H9 (cell line): ENCODE measurements around the gene RALBP1. TPM values are rescaled to one million over a fixed set of nuclear protein-coding genes. Genes with fewer than 3 reads are reported as not detected.

Experiments used
- DNase-seq: peaks from one replicate; pipeline ENCODE4 v3.0.0-alpha.2; 2017
- H2AFZ ChIP-seq: one replicate; pipeline ENCODE4 v1.6.1; 2013; ENCODE audit warnings: mild to moderate bottlenecking, low read length, control low read depth, moderate library complexity
- H2AK5ac ChIP-seq: 2 replicates; pipeline ENCODE4 v1.6.1; 2013; ENCODE audit warnings: low read length, control low read depth, mixed read lengths; ENCODE audit not compliant: insufficient read length
- H2BK120ac ChIP-seq: one replicate; pipeline ENCODE4 v1.6.1; 2013; ENCODE audit warnings: low read depth, mild to moderate bottlenecking, low read length, control low read depth, inconsistent platforms; ENCODE audit not compliant: poor library complexity, severe bottlenecking
- H2BK12ac ChIP-seq: 2 replicates; pipeline ENCODE4 v1.6.1; 2013; ENCODE audit warnings: low read length, control low read depth, mixed read lengths, low read depth; ENCODE audit not compliant: insufficient read length
- H2BK15ac ChIP-seq: 2 replicates; pipeline ENCODE4 v1.6.1; 2013; ENCODE audit warnings: low read depth, low read length, control low read depth
- H2BK20ac ChIP-seq: one replicate; pipeline ENCODE4 v1.6.1; 2013; ENCODE audit warnings: low read depth, mild to moderate bottlenecking, low read length, control low read depth, inconsistent platforms; ENCODE audit not compliant: poor library complexity, severe bottlenecking
- H2BK5ac ChIP-seq: 2 replicates; pipeline ENCODE4 v1.6.1; 2013; ENCODE audit warnings: low read length, control low read depth, mixed read lengths; ENCODE audit not compliant: insufficient read length
- H3K14ac ChIP-seq: 2 replicates; pipeline ENCODE4 v1.6.1; 2013; ENCODE audit warnings: low read length, control low read depth; ENCODE audit not compliant: insufficient read depth
- H3K18ac ChIP-seq: 2 replicates; pipeline ENCODE4 v1.6.1; 2013; ENCODE audit warnings: low read depth, mild to moderate bottlenecking, mixed read lengths, low read length, control low read depth; ENCODE audit not compliant: insufficient read length
- H3K23ac ChIP-seq: 2 replicates; pipeline ENCODE4 v1.6.1; 2013; ENCODE audit warnings: low read length, control low read depth, mixed read lengths, low read depth; ENCODE audit not compliant: insufficient read length
- H3K23me2 ChIP-seq: 2 replicates; pipeline ENCODE4 v1.6.1; 2013; ENCODE audit warnings: low read depth, mild to moderate bottlenecking, mixed read lengths, low read length, control low read depth; ENCODE audit not compliant: insufficient read length, poor library complexity, severe bottlenecking
- H3K27ac ChIP-seq: 2 replicates; pipeline ENCODE4 v1.5.1; 2013; ENCODE audit warnings: low read length, control low read depth, mixed read lengths, low read depth; ENCODE audit not compliant: insufficient read length
- H3K27me3 ChIP-seq: 2 replicates; pipeline ENCODE4 v1.6.1; 2013; ENCODE audit warnings: low read length, control low read depth, inconsistent platforms; ENCODE audit not compliant: insufficient read depth
- H3K4ac ChIP-seq: 2 replicates; pipeline ENCODE4 v1.6.1; 2013; ENCODE audit warnings: low read depth, mild to moderate bottlenecking, control low read depth, inconsistent platforms, low read length, moderate library complexity
- H3K4me1 ChIP-seq: 2 replicates; pipeline ENCODE4 v1.6.1; 2013; ENCODE audit warnings: low read length, control low read depth, inconsistent platforms; ENCODE audit not compliant: insufficient read depth
- H3K4me2 ChIP-seq: 2 replicates; pipeline ENCODE4 v1.6.1; 2013; ENCODE audit warnings: low read length, control low read depth, mixed read lengths; ENCODE audit not compliant: insufficient read length, insufficient read depth
- H3K56ac ChIP-seq: 2 replicates; pipeline ENCODE4 v1.6.1; 2013; ENCODE audit warnings: low read depth, mild to moderate bottlenecking, mixed read lengths, low read length, control low read depth; ENCODE audit not compliant: insufficient read length
- H3K79me1 ChIP-seq: 2 replicates; pipeline ENCODE4 v1.6.1; 2013; ENCODE audit warnings: low read depth, mild to moderate bottlenecking, moderate library complexity, low read length, control low read depth, inconsistent platforms; ENCODE audit not compliant: insufficient read depth, poor library complexity, severe bottlenecking
- H3K79me2 ChIP-seq: 2 replicates; pipeline ENCODE4 v1.6.1; 2013; ENCODE audit warnings: low read length, control low read depth, inconsistent platforms; ENCODE audit not compliant: insufficient read depth
- H3K9ac ChIP-seq: 2 replicates; pipeline ENCODE4 v1.6.1; 2013; ENCODE audit warnings: low read length, control low read depth, mixed read lengths; ENCODE audit not compliant: insufficient read length; ENCODE audit errors: extremely low read depth
- H3K9me3 ChIP-seq: one replicate; pipeline ENCODE4 v1.6.1; 2013; ENCODE audit warnings: low read depth, low read length, inconsistent platforms; ENCODE audit not compliant: control insufficient read depth
- H3T11ph ChIP-seq: one replicate; pipeline ENCODE4 v1.6.1; 2013; ENCODE audit warnings: mild to moderate bottlenecking, low read length, control low read depth, inconsistent platforms
- H4K20me1 ChIP-seq: one replicate; pipeline ENCODE4 v1.6.1; 2013; ENCODE audit not compliant: control insufficient read depth, insufficient read length, insufficient read depth
- H4K5ac ChIP-seq: 2 replicates; pipeline ENCODE4 v1.6.1; 2013; ENCODE audit warnings: low read depth, mild to moderate bottlenecking, mixed read lengths, low read length, control low read depth; ENCODE audit not compliant: insufficient read length
- H4K8ac ChIP-seq: replicated peaks from 2 replicates; pipeline ENCODE4 v1.6.1; 2013; ENCODE audit warnings: low read length, control low read depth, mixed read lengths, low read depth; ENCODE audit not compliant: insufficient read length
- H4K91ac ChIP-seq: 2 replicates; pipeline ENCODE4 v1.6.1; 2013; ENCODE audit warnings: low read depth, mild to moderate bottlenecking, moderate library complexity, mixed read lengths, low read length, control low read depth; ENCODE audit not compliant: insufficient read length
- H3K27ac Mint-ChIP-seq, 3 experiments: 2 replicates in 2 of 3; 3 replicates in 1 of 3; pipeline ENCODE4 v1.8.0; 2020 to 2021; ENCODE audit warnings: mixed read lengths in 3 of 3, mild to moderate bottlenecking in 1 of 3, moderate library complexity in 1 of 3
- H3K27me3 Mint-ChIP-seq: 2 replicates; pipeline ENCODE4 v1.8.0; 2021; ENCODE audit warnings: low read depth, mild to moderate bottlenecking, moderate library complexity, mixed read lengths
- H3K36me3 Mint-ChIP-seq, 3 experiments: 2 replicates in 2 of 3; 3 replicates in 1 of 3; pipeline ENCODE4 v1.8.0; 2020 to 2021; ENCODE audit warnings: low read depth in 3 of 3, mixed read lengths in 3 of 3; ENCODE audit not compliant: insufficient read depth in 1 of 3
- H3K4me1 Mint-ChIP-seq, 2 experiments: 2 replicates each; pipeline ENCODE4 v1.8.0; 2020; ENCODE audit warnings: mixed read lengths in 2 of 2
- H3K4me3 Mint-ChIP-seq, 2 experiments: 2 replicates in 1 of 2; 3 replicates in 1 of 2; pipeline ENCODE4 v1.8.0; 2020 to 2021; ENCODE audit warnings: mild to moderate bottlenecking in 2 of 2, mixed read lengths in 2 of 2, moderate library complexity in 1 of 2
- H3K9me3 Mint-ChIP-seq, 2 experiments: 2 replicates in 1 of 2; 3 replicates in 1 of 2; pipeline ENCODE4 v1.8.0; 2020; ENCODE audit warnings: mild to moderate bottlenecking in 2 of 2, mixed read lengths in 2 of 2, moderate library complexity in 1 of 2
- WGBS: extraction: QIAGEN DNeasy Blood & Tissue Kit; methylation state at CpG from one replicate; pipeline ENCODE4 v1.1.7; 2013; ENCODE audit warnings: missing lambda C conversion rate, low lambda C conversion rate, mixed read lengths; ENCODE audit not compliant: insufficient read length; ENCODE audit errors: extremely low coverage; 5-methylcytosine and 5-hydroxymethylcytosine counted together
- total RNA-seq: library from RNA; stranded (reverse); gene quantifications from 2 replicates; pipeline ENCODE4 v1.2.1, GENCODE V29; 2021
- TF ChIP-seq, protein P1 (sequence below): fragments of 200-600 bp; sonication (generic); conservative IDR thresholded peaks from 3 replicates; pipeline ENCODE4 v1.8.0; 2021; ENCODE audit warnings: antibody characterized with exemption, mild to moderate bottlenecking

Gene RALBP1
- total RNA-seq, 1 experiment from 2014 or later = 51.0 TPM

- Histone ChIP-seq H3K23ac (no peak overlapping the region), H2BK120ac (no peak overlapping the region), H3K27me3 (no peaks in the 10 kb centered on the region), H4K5ac (no peak overlapping the region), H2BK15ac (no peak overlapping the region), H3K14ac (no peak overlapping the region), H2AK5ac (no peak overlapping the region), H3K23me2 (no peaks in the 10 kb centered on the region), H2BK5ac (no peak overlapping the region), H3K9me3 (no peaks in the 10 kb centered on the region), H3K4ac (no peak overlapping the region), H3K4me2 (no peak overlapping the region), H4K20me1 (no peaks in the 10 kb centered on the region), H2BK12ac (no peak overlapping the region), H2AFZ (no peak overlapping the region), H3T11ph (no peak overlapping the region), H3K9ac (no peak overlapping the region), H2BK20ac (no peak overlapping the region), H3K79me1 (no peaks in the 10 kb centered on the region), H4K91ac (no peak overlapping the region), H3K4me1 (no peaks in the 10 kb centered on the region), H3K27ac (no peak overlapping the region), H3K79me2 (no peaks in the 10 kb centered on the region), H3K56ac (no peak overlapping the region), H3K18ac (no peak overlapping the region), H4K8ac (no peak overlapping the region)
- H3K36me3 Mint-ChIP-seq = peaks cover 0 to 15% (median 2%) of the 10 kb centered on the region in 3 experiments; a peak in 3 of 7 replicates
- no CpG with 5 or more reads among the region's 5 CpGs for WGBS
- peaks cover 8 to 10% of the 10 kb centered on the region in 2 experiments for H3K4me1 Mint-ChIP-seq
- peaks cover 8 to 9% of the 10 kb centered on the region in 2 experiments; a peak in 4 of 5 replicates for H3K9me3 Mint-ChIP-seq
- TF ChIP-seq, protein P1, sequence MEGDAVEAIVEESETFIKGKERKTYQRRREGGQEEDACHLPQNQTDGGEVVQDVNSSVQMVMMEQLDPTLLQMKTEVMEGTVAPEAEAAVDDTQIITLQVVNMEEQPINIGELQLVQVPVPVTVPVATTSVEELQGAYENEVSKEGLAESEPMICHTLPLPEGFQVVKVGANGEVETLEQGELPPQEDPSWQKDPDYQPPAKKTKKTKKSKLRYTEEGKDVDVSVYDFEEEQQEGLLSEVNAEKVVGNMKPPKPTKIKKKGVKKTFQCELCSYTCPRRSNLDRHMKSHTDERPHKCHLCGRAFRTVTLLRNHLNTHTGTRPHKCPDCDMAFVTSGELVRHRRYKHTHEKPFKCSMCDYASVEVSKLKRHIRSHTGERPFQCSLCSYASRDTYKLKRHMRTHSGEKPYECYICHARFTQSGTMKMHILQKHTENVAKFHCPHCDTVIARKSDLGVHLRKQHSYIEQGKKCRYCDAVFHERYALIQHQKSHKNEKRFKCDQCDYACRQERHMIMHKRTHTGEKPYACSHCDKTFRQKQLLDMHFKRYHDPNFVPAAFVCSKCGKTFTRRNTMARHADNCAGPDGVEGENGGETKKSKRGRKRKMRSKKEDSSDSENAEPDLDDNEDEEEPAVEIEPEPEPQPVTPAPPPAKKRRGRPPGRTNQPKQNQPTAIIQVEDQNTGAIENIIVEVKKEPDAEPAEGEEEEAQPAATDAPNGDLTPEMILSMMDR = no peak
- H3K27ac Mint-ChIP-seq = peak overlapping the region in 1 of 3 experiments; percentile 11; a peak in 1 of 7 replicates
- H3K4me3 Mint-ChIP-seq = no peak overlapping the region
- H3K27me3 Mint-ChIP-seq = no peaks in the 10 kb centered on the region; the same call in 1 of the 2 replicates
- no peak for DNase-seq
These were observed 21.1 kb upstream of the RALBP1 start for GRCh38 chr18:9454061-9454703.
